WERI-Rb-1 (cell line): ENCODE data around the gene PIP4P1.

Experiments
- DNase-seq: peaks from one replicate; pipeline ENCODE4 v3.0.0-alpha.2; 2020
- H3K27ac ChIP-seq: fragments of 250-450 bp; sonication (Bioruptor Pico); 2 replicates; pipeline ENCODE4 v1.5.1; 2020; ENCODE audit warnings: mild to moderate bottlenecking, moderate library complexity
- H3K27me3 ChIP-seq: fragments of 250-450 bp; sonication (Bioruptor Pico); 2 replicates; pipeline ENCODE4 v1.5.1; 2021; ENCODE audit warnings: mild to moderate bottlenecking, low read depth, moderate library complexity; ENCODE audit not compliant: insufficient read depth, severe bottlenecking
- H3K36me3 ChIP-seq: fragments of 250-450 bp; sonication (Bioruptor Pico); 2 replicates; pipeline ENCODE4 v1.5.1; 2020; ENCODE audit warnings: mild to moderate bottlenecking, moderate library complexity
- H3K4me3 ChIP-seq: 2 replicates; pipeline ENCODE4 v1.5.1; 2011; ENCODE audit warnings: low read depth, mild to moderate bottlenecking, control low read depth, low read length
- H3K9me3 ChIP-seq: fragments of 250-450 bp; sonication (Bioruptor Pico); 2 replicates; pipeline ENCODE4 v1.5.1; 2021; ENCODE audit warnings: mild to moderate bottlenecking, moderate library complexity; ENCODE audit not compliant: severe bottlenecking
- CTCF ChIP-seq: IDR thresholded peaks from 2 replicates; pipeline ENCODE4 v1.5.1; 2011; ENCODE audit warnings: low read depth, mild to moderate bottlenecking, control low read depth, inconsistent platforms, low read length

PIP4P1 gene

GRCh38 chr14:20417250-20418186, 43.7 kb downstream of the PIP4P1 start:
- H3K9me3 ChIP-seq: no peaks in the 10 kb centered on the region
- H3K36me3 ChIP-seq: no peaks in the 10 kb centered on the region
- no peak overlapping the region for H3K27ac ChIP-seq
- no peak overlapping the region for H3K4me3 ChIP-seq
- H3K27me3 ChIP-seq: no peaks in the 10 kb centered on the region
- no peak for TF ChIP-seq CTCF
- no peak for DNase-seq

DNA sequence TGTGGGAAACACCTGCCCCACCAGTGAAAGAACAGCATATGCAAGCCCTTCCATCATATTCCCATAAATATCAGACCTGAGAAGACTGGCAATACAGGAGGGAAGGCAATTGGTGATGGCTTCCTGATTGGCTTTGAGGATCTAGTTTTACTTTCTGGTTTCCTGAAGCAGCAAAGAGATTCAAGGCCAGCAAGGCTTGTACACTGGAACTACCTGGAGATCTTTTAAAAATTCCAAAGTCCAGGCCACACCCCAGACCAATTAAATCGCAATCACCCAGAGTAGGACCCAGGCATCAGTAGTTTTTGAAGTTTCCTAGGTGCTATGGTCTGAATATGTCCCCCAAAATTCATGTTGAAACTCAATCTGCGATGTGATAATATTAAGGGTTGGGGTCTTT, 45.0 kb downstream of the PIP4P1 start:
- no peak for DNase-seq
- TF ChIP-seq CTCF: no peak
- no peaks in the 10 kb centered on the region for H3K27me3 ChIP-seq
- H3K27ac ChIP-seq: no peak overlapping the region
- no peak overlapping the region for H3K4me3 ChIP-seq
- H3K36me3 ChIP-seq: no peaks in the 10 kb centered on the region
- no peaks in the 10 kb centered on the region for H3K9me3 ChIP-seq

DNA sequence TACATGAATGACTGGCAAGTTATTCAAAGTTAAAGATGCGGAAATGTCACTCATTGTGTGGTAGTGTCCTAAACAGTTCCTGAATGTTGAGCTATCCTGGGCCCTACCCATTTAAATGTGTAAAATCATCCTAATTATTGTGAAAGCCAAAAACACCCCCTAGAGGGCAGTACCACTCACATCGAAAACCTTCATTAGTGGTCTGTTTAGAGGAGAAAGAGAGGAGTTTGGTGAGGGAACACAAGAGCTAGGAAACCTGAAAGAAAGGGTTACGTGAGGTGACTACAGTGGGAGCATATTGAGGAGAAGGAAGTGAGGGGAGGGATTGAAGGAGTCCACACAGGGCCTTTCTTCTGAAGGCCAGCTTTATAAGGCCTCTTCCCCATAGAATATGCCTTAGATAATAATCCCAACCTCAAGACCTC, 45.4 kb downstream of the PIP4P1 start:
- TF ChIP-seq CTCF: peak; percentile 45
- Histone ChIP-seq H3K27ac (no peak overlapping the region), H3K36me3 (no peaks in the 10 kb centered on the region), H3K9me3 (no peaks in the 10 kb centered on the region), H3K4me3 (no peak overlapping the region), H3K27me3 (no peaks in the 10 kb centered on the region)
- DNase-seq: peak; percentile 39

GRCh38 chr14:20413744-20414082, 47.5 kb downstream of the PIP4P1 start:
- H3K36me3 ChIP-seq: no peaks in the 10 kb centered on the region; the same call in 1 of the 2 replicates
- no peak for TF ChIP-seq CTCF
- peak overlapping the region; percentile 82 for H3K27ac ChIP-seq
- no peaks in the 10 kb centered on the region for H3K27me3 ChIP-seq
- H3K4me3 ChIP-seq: peak overlapping the region; percentile 87
- DNase-seq: no peak
- H3K9me3 ChIP-seq: no peaks in the 10 kb centered on the region

DNA sequence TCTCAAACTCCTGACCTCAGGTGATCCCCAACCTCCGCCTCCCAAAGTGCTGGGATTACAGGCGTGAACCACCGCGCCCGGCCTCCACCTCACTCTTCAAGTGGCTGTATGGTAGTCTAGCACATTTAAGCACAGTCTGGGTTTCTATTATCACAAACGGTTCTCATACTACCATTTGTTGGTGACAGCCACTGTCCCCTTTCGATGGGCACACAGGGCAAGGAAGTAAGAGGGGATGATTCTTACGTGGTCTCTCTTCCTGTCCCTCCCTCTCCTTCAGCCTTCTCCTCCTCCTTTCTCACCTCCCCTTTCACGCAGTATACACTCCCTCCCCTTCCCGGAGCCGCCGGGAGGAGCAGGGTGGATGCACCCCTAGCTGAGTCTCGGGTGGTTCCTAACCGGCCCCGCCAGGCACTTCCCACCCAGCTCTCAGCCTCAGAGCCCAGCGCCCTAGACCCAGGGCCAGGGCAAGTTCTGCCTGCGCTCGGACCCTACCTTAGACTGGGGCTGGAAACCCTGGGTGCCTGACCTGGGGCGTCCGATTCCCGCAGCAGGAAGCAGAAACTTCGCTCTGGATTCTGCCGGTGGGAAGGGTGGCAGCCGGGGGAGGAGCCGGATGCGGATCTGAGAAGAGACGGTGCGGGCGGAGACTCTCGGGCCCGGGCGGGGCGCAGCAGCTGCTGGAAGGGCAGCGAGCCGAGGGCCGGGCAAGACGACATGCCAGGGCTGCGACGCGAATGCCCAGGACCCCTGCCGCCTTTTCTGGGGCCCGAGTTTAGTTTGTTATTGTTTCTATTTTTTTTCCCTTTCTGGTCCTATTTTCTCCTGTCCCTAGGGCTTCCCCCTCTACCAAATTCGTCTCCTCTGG, 48.1 kb downstream of the PIP4P1 start, which contains the start of gene TEP1:
Gene TEP1, minus strand, starts transcription at position 626 of the 868 bp plus-strand sequence. CDS start 5,062 bp downstream, outside the sequence.
- no peaks in the 10 kb centered on the region for H3K27me3 ChIP-seq
- H3K4me3 ChIP-seq: peak within 1 kb of the TSS; percentile 87
- peaks cover 3% of the 10 kb centered on the region for H3K36me3 ChIP-seq
- peak within 1 kb of the TSS; percentile 82 for H3K27ac ChIP-seq
- H3K9me3 ChIP-seq: no peaks in the 10 kb centered on the region
- no peak for TF ChIP-seq CTCF
- peak; percentile 90 for DNase-seq
